ENCODE measurements around the gene RPTOR. TPM values are rescaled to one million over a fixed set of nuclear protein-coding genes. Genes with fewer than 3 reads are reported as not detected.
A peak's percentile ranks its signal among the peaks of the same experiment; 100 is the strongest.

Gene RPTOR
- polyA plus RNA-seq, 1 experiment, result 10.8 TPM

DNA sequence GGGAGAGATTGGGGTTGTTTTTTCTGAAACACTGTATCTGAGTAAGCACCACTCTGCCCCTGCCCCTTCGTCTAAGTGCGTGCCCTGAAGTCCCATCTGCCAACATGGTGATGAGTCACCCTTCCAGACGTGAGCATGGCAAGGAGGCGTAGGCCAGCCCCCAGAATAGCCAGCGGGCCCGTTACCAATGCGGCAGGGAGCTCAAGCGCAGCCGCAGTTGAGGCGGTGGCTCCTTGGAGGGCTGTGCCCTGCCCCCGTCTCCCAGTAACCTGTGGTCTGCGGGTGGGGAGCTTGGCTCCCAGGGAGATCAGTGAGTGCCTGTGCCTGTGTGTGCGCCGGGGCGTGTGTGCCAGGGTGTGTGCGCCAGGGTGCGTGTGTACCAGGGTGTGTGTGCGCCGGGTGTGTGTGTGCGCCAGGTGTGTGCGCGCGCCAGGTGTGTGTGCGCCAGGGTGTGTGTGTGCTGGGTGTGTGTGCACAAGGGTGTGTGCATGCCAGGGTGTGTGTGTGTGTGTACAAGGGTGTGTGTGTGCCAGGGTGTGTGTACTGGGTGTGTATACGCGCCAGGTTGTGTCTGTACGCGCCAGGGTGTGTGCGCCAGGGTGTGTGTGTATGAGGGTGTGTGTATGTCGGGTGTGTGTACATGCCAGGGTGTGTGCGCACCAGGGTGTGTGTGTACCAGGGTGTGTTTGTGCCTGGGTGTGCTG, 348.4 kb downstream of the RPTOR start:
- Histone ChIP-seq H3K4me3 (ENCODE audit: low read depth, low read length) (no peak overlapping the region), H3K27me3 (ENCODE audit: control insufficient read depth, insufficient read depth, low read length) (no peaks in the 10 kb centered on the region), H3K36me3 (ENCODE audit: control insufficient read depth, insufficient read depth, low read length) (peaks cover 14% of the 10 kb centered on the region)
- ChIA-PET CTCF (interaction anchor here (0.8 to 1.6 kb wide), 3 partner anchors 16 to 59 kb away, joined by 3 to 5 read pairs (median 3); no protein-coding TSS in a partner anchor), POLR2A (no interaction called here)
- DNase-seq (ENCODE audit: low read depth), result no peak
- TF ChIP-seq CTCF (IDR thresholded peaks at IDR 0.05; ENCODE audit: insufficient read depth, low read depth, low read length), result no peak

GRCh38 chr17:80893604-80894438, 349.2 kb downstream of the RPTOR start:
- ChIA-PET CTCF (interaction anchor here (0.8 to 1.3 kb wide), 2 partner anchors 10 to 16 kb away, joined by 3 read pairs; no protein-coding TSS in a partner anchor), POLR2A (no interaction called here)
- DNase-seq (ENCODE audit: low read depth), result no peak
- Histone ChIP-seq H3K27me3 (ENCODE audit: control insufficient read depth, insufficient read depth, low read length) (no peaks in the 10 kb centered on the region), H3K36me3 (ENCODE audit: control insufficient read depth, insufficient read depth, low read length) (peaks cover 13% of the 10 kb centered on the region), H3K4me3 (ENCODE audit: low read depth, low read length) (no peak overlapping the region)
- TF ChIP-seq CTCF (IDR thresholded peaks at IDR 0.05; ENCODE audit: insufficient read depth, low read depth, low read length), result no peak

DNA sequence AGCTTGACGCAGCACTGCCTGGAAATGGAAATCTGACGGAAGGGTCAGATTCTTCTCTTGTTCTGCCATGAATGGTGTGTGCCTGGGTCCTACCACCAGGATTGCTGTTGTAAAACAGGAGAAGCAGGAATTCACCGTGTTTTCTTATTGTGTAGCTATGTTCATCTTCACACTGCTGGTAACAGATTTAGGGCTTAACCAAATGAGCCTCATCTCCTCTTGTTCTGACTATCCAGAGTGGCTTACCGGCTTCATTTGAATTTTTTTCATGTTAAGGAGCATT, 349.7 kb downstream of the RPTOR start:
- no peaks in the 10 kb centered on the region for H3K27me3 ChIP-seq (ENCODE audit: control insufficient read depth, insufficient read depth, low read length)
- ChIA-PET CTCF (interaction anchor here (1.3 kb wide), 1 partner anchor 10 kb away, joined by 3 read pairs; no protein-coding TSS in a partner anchor), POLR2A (no interaction called here)
- 0 out of 2 replicates have a peak, but pooled peaks have one; percentile 9 for TF ChIP-seq CTCF (IDR thresholded peaks at IDR 0.05; ENCODE audit: insufficient read depth, low read depth, low read length)
- H3K36me3 ChIP-seq (ENCODE audit: control insufficient read depth, insufficient read depth, low read length), result peaks cover 12% of the 10 kb centered on the region
- no peak for DNase-seq (ENCODE audit: low read depth)
- no peak overlapping the region for H3K4me3 ChIP-seq (ENCODE audit: low read depth, low read length)

- TF ChIP-seq CTCF (IDR thresholded peaks at IDR 0.05; ENCODE audit: insufficient read depth, low read depth, low read length), result no peak
- no peak overlapping the region for H3K4me3 ChIP-seq (ENCODE audit: low read depth, low read length)
- H3K36me3 ChIP-seq (ENCODE audit: control insufficient read depth, insufficient read depth, low read length), result peaks cover 12% of the 10 kb centered on the region
- H3K27me3 ChIP-seq (ENCODE audit: control insufficient read depth, insufficient read depth, low read length), result no peaks in the 10 kb centered on the region
- CTCF ChIA-PET, result interaction anchor here (0.9 to 1.3 kb wide), 2 partner anchors 9 to 36 kb away, joined by 3 read pairs; no protein-coding TSS in a partner anchor
- POLR2A ChIA-PET, result no interaction called here
- DNase-seq (ENCODE audit: low read depth), result no peak
Observed at GRCh38 chr17:80894726-80895125, 350.1 kb downstream of the RPTOR start.

DNA sequence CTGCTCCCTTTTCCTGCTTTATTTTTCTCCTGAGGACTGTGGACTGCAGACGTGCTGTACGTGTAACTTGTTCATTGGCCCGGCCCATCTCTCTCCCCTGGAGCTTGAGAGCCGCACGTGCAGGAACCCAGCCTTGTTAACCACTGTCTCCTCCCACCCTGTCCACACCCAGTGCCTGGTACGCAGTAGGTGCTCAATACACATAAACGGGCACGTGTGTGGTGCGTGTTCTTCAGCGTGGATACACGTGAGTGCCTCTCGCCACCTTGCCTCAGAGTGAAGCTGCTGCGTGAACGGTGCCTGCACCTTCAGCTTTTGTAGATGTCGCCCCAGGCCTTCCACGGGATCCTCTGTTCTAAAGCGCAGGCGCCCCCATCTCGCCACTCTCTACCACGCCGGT, 350.7 kb downstream of the RPTOR start:
- no peak for DNase-seq (ENCODE audit: low read depth)
- CTCF ChIA-PET, result interaction anchor here (0.9 kb wide), 1 partner anchor 37 kb away, joined by 3 read pairs; no protein-coding TSS in a partner anchor

More for the DNA sequence above, 350.7 kb downstream of the RPTOR start:
- H3K36me3 ChIP-seq (ENCODE audit: control insufficient read depth, insufficient read depth, low read length), result peaks cover 12% of the 10 kb centered on the region
- no peaks in the 10 kb centered on the region for H3K27me3 ChIP-seq (ENCODE audit: control insufficient read depth, insufficient read depth, low read length)
- no peak overlapping the region for H3K4me3 ChIP-seq (ENCODE audit: low read depth, low read length)
- POLR2A ChIA-PET, result no interaction called here
- no peak for TF ChIP-seq CTCF (IDR thresholded peaks at IDR 0.05; ENCODE audit: insufficient read depth, low read depth, low read length)

All from BJ (cell line).